K562 (cell line): Measurements from ENCODE around the gene PCDH12. TPM values are rescaled to one million over a fixed set of nuclear protein-coding genes. Genes with fewer than 3 reads are reported as not detected.

ENCODE experiments used
- GTF3C2 ChIP-seq: IDR thresholded peaks from 3 replicates; pipeline ENCODE4 v1.6.1; 2011; ENCODE audit warnings: borderline replicate concordance, mild to moderate bottlenecking, moderate library complexity; ENCODE audit not compliant: insufficient read length; ENCODE audit errors: extremely low read depth
- KDM5B ChIP-seq: fragments of 200-600 bp; sonication (generic); IDR thresholded peaks from 2 replicates; pipeline ENCODE4 v1.6.1; 2012; ENCODE audit warnings: low read depth, mild to moderate bottlenecking, moderate library complexity, low read length, control low read depth, inconsistent platforms; ENCODE audit not compliant: insufficient replicate concordance
- MGA ChIP-seq: fragments of 450-650 bp; IDR thresholded peaks from 2 replicates; pipeline ENCODE4 v1.6.1; 2016; ENCODE audit warnings: mild to moderate bottlenecking, moderate library complexity
- polyA plus RNA-seq, 8 experiments: library from polyadenylated mRNA; depleted of rRNA in 4 of 8; stranded (reverse) in 5 of 8; unstranded in 3 of 8; fragments of >200 nt; fragmentation: Nextera tagmentation in 2 of 8; fragmentation: Illumina TruSeq in 1 of 8; extraction: Ambion mirVana in 2 of 8; extraction: Trizol in 1 of 8; gene quantifications; 2 replicates each; pipeline versions ENCODE4 v1.2.1 to v1.2.3, GENCODE V29; 2011 to 2014; ENCODE audit warnings: inconsistent platforms in 1 of 8, missing spikeins in 1 of 8
- total RNA-seq, 7 experiments: library from RNA; depleted of rRNA in 6 of 7; stranded (reverse); fragments of >200 nt in 6 of 7; fragmentation: Illumina TruSeq in 2 of 7; extraction: Trizol in 2 of 7; gene quantifications; 2 replicates each; pipeline versions ENCODE4 v1.2.1 to v1.2.3, GENCODE V29; 2011 to 2021; ENCODE audit warnings: low replicate concordance in 1 of 7

PCDH12 gene
- total and polyA plus RNA-seq, 9 of the 15 experiments (the other 6 are each of a cell fraction or from before 2014, with no cell fraction given), result 0.01 to 0.04 (median 0.01) TPM; not detected in 4

- TF ChIP-seq MGA, result peak; percentile 90
- no peak for TF ChIP-seq GTF3C2
- peak; percentile 46 for TF ChIP-seq KDM5B
Observed at GRCh38 chr5:141969783-141970771, 12.1 kb upstream of the PCDH12 start (continued).
